Right lobe of liver (tissue), 6 donors: ENCODE results near the gene CD247. TPM values are rescaled to one million over a fixed set of nuclear protein-coding genes. Genes with fewer than 3 reads are reported as not detected.
A peak's percentile ranks its signal among the peaks of the same experiment; 100 is the strongest.

Experiments used
- ATAC-seq, 4 donors: fragments of 200-7000 bp; cut with Tn5 transposase; one replicate each; pipeline ENCODE4 v1.9.1; 2020; ENCODE audit warnings: mild to moderate bottlenecking in 4 of 4, moderate library complexity in 4 of 4
- DNase-seq, 3 donors: peaks; one replicate each; pipeline ENCODE4 v3.0.0-alpha.2; 2020
- H3K27ac ChIP-seq, 3 donors: fragments of 200-600 bp; one replicate each; pipeline ENCODE4 v1.8.0; 2022
- H3K27me3 ChIP-seq, 2 donors: fragments of 200-600 bp; one replicate each; pipeline ENCODE4 v1.8.0; 2022
- H3K36me3 ChIP-seq, 4 donors: fragments of 200-600 bp; sonication (generic) in 1 of 4; one replicate each; pipeline versions ENCODE4 v1.5.1 to v1.8.0; 2017 to 2022; ENCODE audit warnings: control low read depth in 1 of 4
- H3K4me1 ChIP-seq, 4 donors: fragments of 200-600 bp; sonication (generic) in 1 of 4; one replicate each; pipeline versions ENCODE4 v1.5.1 to v1.8.0; 2017 to 2022; ENCODE audit warnings: control low read depth in 1 of 4
- H3K4me3 ChIP-seq, 3 donors: fragments of 200-600 bp; one replicate each; pipeline ENCODE4 v1.8.0; 2022
- H3K9me3 ChIP-seq, 4 donors: fragments of 200-600 bp; sonication (generic) in 1 of 4; one replicate each; pipeline versions ENCODE4 v1.5.1 to v1.8.0; 2017 to 2022; ENCODE audit warnings: control low read depth in 1 of 4
- POLR2A ChIP-seq: fragments of 450-650 bp; IDR thresholded peaks from one replicate; pipeline ENCODE4 v1.6.1; 2017; ENCODE audit warnings: antibody characterized with exemption, mild to moderate bottlenecking
- WGBS: methylation state at CpG from one replicate; pipeline ENCODE4 v1.1.6; 2018; ENCODE audit warnings: low coverage, low lambda C conversion rate; ENCODE audit not compliant: insufficient coverage; ENCODE audit errors: missing lambda C conversion rate; 5-methylcytosine and 5-hydroxymethylcytosine counted together
- intact Hi-C, 2 donors: fragments of 100-400 bp; cut with DNase I; formaldehyde crosslinking; loops; one replicate each; pipeline versions ENCODE4 v1.11.2 to v1.14.1; 2022
- total RNA-seq, 6 experiments: library from RNA; depleted of rRNA in 2 of 6; stranded (reverse); fragments of >200 nt in 2 of 6; fragmentation: NEBNext Ultra II Directional in 3 of 6; extraction: Animal tissue kit (Norgen Biotek cat#: 25700) in 3 of 6; gene quantifications; one replicate each; pipeline versions ENCODE4 v1.1.0 to v1.2.4, GENCODE V29; 2016 to 2023
- TF ChIP-seq, protein P1 (sequence below), 4 donors: fragments of 200-600 bp in 3 of 4; fragments of 450-650 bp in 1 of 4; IDR thresholded peaks; one replicate each; pipeline versions ENCODE4 v1.5.1 to v1.8.0; 2016 to 2022; ENCODE audit warnings: antibody characterized with exemption in 4 of 4, mild to moderate bottlenecking in 2 of 4
- donor health status: DM: no; HTN: yes; CAD: no.
- donor health status: DM: no; HTN: no; CAD: no.
- donor health status: DM: no; HTN: no; CAD: no.
- donor health status: DM: no; HTN: yes; CAD: no.
- donor health status: DM: no; HTN: yes; CAD: no.

The CD247 gene
- total RNA-seq, 6 experiments from 2014 or later = 0.48 to 2.2 (median 0.71) TPM

DNA sequence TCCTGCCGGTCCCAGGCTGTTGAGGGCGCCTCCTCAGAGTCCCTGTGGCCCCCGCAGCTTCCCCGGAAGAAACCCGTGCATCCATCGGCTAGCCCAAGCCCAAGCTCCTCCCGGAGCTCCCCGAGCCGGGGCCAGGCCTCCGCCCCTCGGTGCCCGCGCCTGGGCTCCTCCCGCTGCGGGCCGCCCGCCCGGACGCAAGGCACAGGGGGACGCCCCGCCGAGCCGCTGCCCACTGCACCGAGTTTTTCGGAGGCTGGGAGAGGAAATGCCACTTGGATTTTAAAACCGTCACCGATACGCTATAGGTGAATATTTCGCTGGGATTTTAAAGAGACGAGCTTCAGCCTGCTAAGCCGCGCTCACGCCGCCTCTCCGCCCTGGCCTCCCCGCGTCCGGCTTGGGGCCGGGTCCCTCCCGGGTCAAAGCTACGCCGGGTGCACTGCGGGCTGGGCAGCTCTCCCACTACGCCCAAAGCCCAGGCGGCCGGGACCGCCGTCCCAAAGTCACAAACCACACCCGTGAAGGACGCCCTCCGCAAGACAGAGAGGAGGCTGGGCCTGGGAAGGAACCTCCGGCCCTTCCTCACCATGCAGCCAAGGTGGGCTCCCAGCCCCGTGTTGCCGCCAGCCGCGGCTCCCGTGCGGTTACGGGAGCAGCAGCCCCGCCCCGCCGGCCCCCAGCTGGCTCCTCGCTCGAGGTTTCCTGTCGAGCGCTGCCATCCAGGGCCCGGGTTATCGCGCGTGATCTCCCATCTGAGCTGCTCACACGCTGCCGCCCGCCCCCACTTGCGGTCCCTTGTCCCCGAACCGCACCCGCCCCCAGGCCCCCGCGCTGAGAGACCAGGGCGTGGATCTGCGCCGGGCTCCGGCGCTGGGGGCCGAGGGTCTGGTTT, 63.2 kb downstream of the CD247 start:
- DNase-seq (peak; percentile 72 to 77 (median 73)), ATAC-seq (peak; percentile 84 to 89 (median 87))
- TF ChIP-seq, protein P1, sequence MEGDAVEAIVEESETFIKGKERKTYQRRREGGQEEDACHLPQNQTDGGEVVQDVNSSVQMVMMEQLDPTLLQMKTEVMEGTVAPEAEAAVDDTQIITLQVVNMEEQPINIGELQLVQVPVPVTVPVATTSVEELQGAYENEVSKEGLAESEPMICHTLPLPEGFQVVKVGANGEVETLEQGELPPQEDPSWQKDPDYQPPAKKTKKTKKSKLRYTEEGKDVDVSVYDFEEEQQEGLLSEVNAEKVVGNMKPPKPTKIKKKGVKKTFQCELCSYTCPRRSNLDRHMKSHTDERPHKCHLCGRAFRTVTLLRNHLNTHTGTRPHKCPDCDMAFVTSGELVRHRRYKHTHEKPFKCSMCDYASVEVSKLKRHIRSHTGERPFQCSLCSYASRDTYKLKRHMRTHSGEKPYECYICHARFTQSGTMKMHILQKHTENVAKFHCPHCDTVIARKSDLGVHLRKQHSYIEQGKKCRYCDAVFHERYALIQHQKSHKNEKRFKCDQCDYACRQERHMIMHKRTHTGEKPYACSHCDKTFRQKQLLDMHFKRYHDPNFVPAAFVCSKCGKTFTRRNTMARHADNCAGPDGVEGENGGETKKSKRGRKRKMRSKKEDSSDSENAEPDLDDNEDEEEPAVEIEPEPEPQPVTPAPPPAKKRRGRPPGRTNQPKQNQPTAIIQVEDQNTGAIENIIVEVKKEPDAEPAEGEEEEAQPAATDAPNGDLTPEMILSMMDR (IDR thresholded peaks at IDR 0.05) = no peak
- TF ChIP-seq POLR2A = peak; percentile 45
- intact Hi-C loops = no loop called here
- H3K4me1 ChIP-seq = no peaks in the 10 kb centered on the region
- 0% methylated on average over 1 of the region's 85 CpGs for WGBS
- H3K36me3 ChIP-seq = no peaks in the 10 kb centered on the region
- H3K27me3 ChIP-seq = no peaks in the 10 kb centered on the region
- H3K4me3 ChIP-seq = peak overlapping the region; percentile 66 to 80 (median 73)
- no peaks in the 10 kb centered on the region for H3K9me3 ChIP-seq
- H3K27ac ChIP-seq = peak overlapping the region; percentile 62 to 82 (median 63)

DNA sequence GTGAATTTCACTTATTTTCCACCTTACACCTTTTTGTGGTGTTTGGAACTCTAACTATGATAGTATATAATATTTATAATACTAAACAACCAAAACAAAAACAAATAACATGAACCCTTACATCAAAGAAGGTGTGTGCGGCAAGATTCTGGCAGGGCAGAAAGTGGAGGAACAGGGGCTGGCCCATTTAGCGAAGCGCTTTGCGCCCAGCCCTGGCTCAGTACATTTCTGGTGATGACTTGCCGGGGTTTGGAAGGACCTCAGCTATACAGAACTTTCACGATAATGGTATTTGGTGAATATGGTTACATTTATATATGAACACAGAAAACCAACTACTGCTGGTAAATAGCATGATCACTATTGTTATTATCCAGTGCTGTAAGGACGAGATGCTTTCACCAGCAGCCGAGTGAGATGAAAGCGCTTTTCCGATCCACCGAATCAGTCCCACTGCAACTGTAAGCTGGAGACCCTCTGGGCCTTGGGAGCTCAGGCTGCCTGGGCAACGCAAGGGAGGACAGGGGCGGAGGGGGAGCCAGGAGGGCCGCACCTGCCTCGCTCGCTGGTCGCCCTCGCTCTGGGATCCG, 63.9 kb downstream of the CD247 start:
- Histone ChIP-seq H3K36me3 (no peaks in the 10 kb centered on the region), H3K27me3 (no peaks in the 10 kb centered on the region), H3K9me3 (no peaks in the 10 kb centered on the region), H3K4me3 (peak overlapping the region; percentile 66 to 80 (median 73)), H3K4me1 (no peaks in the 10 kb centered on the region), H3K27ac (peak overlapping the region; percentile 34 to 82 (median 62))
- WGBS = 59% methylated on average over 8 of the region's 19 CpGs
- DNase-seq (no peak), ATAC-seq (no peak)
- TF ChIP-seq POLR2A = no peak
- TF ChIP-seq, protein P1 (IDR thresholded peaks at IDR 0.05) = no peak
- intact Hi-C loops = no loop called here

DNA sequence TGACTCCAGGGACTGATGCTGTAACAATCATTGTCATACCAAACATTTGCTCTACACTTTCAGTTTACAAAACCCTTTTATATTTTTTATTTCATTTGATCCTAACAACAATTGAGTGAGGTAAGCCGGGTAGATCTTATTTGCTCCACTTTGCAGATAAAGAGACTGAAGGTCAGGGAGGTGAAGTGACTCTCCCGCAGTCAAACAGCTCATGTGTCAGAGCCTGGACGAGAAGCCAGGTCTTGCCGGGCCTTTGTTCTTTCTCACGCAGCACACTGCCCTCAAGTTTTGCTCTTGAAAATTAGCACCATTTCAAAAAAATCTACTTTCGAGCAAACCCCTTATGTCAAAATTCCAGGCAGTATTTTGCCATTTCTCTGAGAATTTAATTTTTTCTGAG, 65.2 kb downstream of the CD247 start:
- TF ChIP-seq POLR2A = no peak
- TF ChIP-seq, protein P1 (IDR thresholded peaks at IDR 0.05) = no peak
- Histone ChIP-seq H3K4me3 (no peak overlapping the region), H3K4me1 (no peaks in the 10 kb centered on the region), H3K9me3 (no peaks in the 10 kb centered on the region), H3K36me3 (no peaks in the 10 kb centered on the region), H3K27me3 (no peaks in the 10 kb centered on the region), H3K27ac (no peak overlapping the region)
- WGBS = 74% methylated on average over 6 of the region's 6 CpGs
- DNase-seq (no peak), ATAC-seq (no peak)
- intact Hi-C loops = no loop called here

DNA sequence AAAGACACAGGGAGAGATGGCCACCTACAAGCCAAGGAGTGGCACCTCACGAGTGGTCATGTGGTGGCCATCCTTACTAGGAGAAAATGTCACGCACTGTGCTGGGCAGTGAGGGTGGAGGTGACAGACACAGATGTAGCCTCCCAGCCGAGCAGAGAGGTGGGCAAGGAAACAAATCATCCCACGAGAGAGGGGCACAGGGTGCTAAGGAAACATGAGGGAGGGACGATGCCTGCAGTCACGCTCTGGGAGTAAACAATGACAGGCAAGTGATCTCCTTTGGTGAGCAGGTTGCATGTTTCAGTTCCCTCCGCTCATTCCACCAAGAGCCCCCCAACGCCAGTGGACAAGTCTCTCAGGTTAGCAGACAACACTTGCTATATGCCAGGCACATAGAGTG, 65.8 kb downstream of the CD247 start:
- 82% methylated on average over 7 of the region's 8 CpGs for WGBS
- TF ChIP-seq POLR2A = no peak
- TF ChIP-seq, protein P1 (IDR thresholded peaks at IDR 0.05) = no peak
- Histone ChIP-seq H3K27ac (no peak overlapping the region), H3K9me3 (no peaks in the 10 kb centered on the region), H3K4me1 (no peaks in the 10 kb centered on the region), H3K36me3 (no peaks in the 10 kb centered on the region), H3K27me3 (no peaks in the 10 kb centered on the region), H3K4me3 (no peak overlapping the region)
- no peak for DNase-seq
- intact Hi-C loops = no loop called here
- ATAC-seq = no peak
